ENCODE results near the gene CDH23.
A peak's percentile ranks its signal among the peaks of the same experiment; 100 is the strongest.

GRCh38 chr10:71725998-71726579 lies 329.4 kb downstream of the CDH23 start:
- TF ChIP-seq, protein P1, sequence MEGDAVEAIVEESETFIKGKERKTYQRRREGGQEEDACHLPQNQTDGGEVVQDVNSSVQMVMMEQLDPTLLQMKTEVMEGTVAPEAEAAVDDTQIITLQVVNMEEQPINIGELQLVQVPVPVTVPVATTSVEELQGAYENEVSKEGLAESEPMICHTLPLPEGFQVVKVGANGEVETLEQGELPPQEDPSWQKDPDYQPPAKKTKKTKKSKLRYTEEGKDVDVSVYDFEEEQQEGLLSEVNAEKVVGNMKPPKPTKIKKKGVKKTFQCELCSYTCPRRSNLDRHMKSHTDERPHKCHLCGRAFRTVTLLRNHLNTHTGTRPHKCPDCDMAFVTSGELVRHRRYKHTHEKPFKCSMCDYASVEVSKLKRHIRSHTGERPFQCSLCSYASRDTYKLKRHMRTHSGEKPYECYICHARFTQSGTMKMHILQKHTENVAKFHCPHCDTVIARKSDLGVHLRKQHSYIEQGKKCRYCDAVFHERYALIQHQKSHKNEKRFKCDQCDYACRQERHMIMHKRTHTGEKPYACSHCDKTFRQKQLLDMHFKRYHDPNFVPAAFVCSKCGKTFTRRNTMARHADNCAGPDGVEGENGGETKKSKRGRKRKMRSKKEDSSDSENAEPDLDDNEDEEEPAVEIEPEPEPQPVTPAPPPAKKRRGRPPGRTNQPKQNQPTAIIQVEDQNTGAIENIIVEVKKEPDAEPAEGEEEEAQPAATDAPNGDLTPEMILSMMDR (IDR thresholded peaks at IDR 0.05; ENCODE audit: low read depth, low read length, poor library complexity, severe bottlenecking): peak; percentile 56
- TF ChIP-seq EZH2phosphoT487 (IDR thresholded peaks at IDR 0.05; ENCODE audit: borderline replicate concordance, low read length): no peak
